ENCODE data around the gene CACNA1S.

DNA sequence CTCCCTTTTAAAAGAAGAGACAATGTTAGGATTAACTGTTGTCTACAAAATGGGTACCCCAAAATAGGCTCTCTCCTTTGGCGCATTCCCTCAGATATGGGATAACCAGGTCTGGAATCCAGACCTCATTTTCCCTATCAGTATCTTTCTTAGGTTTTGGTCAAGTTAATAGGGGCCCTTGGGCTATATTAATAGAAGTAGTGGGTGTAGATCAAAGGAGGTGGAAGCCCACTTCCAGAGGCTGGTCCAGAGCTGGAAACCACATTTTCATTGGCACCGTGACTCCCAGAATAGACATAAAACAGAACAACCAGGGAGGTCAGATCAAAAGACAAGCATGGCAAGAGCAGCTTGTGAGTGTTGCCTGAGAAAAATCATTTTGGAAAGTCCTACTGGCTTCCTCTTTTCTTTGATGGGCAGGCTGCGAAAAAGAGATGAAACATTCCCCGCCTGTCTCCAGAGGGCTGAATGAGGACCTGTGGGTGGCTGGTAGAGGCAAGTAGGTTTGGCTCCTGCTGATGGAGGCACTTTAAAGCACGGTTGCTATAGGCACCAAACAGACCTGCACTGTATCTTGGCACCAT, 62.9 kb downstream of the CACNA1S start:
- TF ChIP-seq, protein P1, sequence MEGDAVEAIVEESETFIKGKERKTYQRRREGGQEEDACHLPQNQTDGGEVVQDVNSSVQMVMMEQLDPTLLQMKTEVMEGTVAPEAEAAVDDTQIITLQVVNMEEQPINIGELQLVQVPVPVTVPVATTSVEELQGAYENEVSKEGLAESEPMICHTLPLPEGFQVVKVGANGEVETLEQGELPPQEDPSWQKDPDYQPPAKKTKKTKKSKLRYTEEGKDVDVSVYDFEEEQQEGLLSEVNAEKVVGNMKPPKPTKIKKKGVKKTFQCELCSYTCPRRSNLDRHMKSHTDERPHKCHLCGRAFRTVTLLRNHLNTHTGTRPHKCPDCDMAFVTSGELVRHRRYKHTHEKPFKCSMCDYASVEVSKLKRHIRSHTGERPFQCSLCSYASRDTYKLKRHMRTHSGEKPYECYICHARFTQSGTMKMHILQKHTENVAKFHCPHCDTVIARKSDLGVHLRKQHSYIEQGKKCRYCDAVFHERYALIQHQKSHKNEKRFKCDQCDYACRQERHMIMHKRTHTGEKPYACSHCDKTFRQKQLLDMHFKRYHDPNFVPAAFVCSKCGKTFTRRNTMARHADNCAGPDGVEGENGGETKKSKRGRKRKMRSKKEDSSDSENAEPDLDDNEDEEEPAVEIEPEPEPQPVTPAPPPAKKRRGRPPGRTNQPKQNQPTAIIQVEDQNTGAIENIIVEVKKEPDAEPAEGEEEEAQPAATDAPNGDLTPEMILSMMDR (IDR thresholded peaks at IDR 0.05): no peak
- no peak for TF ChIP-seq EP300 (IDR thresholded peaks at IDR 0.05; ENCODE audit: borderline replicate concordance in 1 of 2, low read depth in 1 of 2, low read length in 1 of 2)

Measured in SK-N-SH (cell line).